ENCODE data around the gene TMEM131.

Gene TMEM131

GRCh38 chr2:97991081-97991856 lies 4.5 kb downstream of the TMEM131 start:
- Mint-ChIP-seq H3K4me1 (peaks cover 31 to 69% of the 10 kb centered on the region in 2 donors), H3K4me3 (peak overlapping the region; percentile 67 to 72), H3K9me3 (peaks cover 8 to 16% of the 10 kb centered on the region in 2 donors), H3K27ac (peak overlapping the region; percentile 68), H3K36me3 (peaks cover 21 to 52% of the 10 kb centered on the region in 2 donors), H3K27me3 (no peaks in the 10 kb centered on the region)
- DNase-seq, result no peak
- no peak for ATAC-seq (replicated peaks)

GRCh38 chr2:97988722-97989121 lies 7.0 kb downstream of the TMEM131 start:
- H3K4me3 Mint-ChIP-seq, result peak overlapping the region; percentile 30 to 43
- H3K27ac Mint-ChIP-seq, result peak overlapping the region; percentile 83
- H3K9me3 Mint-ChIP-seq, result peaks cover 8 to 16% of the 10 kb centered on the region in 2 donors
- H3K4me1 Mint-ChIP-seq, result peaks cover 32 to 70% of the 10 kb centered on the region in 2 donors
- no peaks in the 10 kb centered on the region for H3K27me3 Mint-ChIP-seq
- H3K36me3 Mint-ChIP-seq, result peaks cover 24 to 52% of the 10 kb centered on the region in 2 donors
- no peak for DNase-seq
- no peak for ATAC-seq (replicated peaks)

- Mint-ChIP-seq H3K9me3 (peaks cover 8 to 13% of the 10 kb centered on the region in 2 donors), H3K4me3 (no peak overlapping the region), H3K4me1 (peaks cover 31 to 71% of the 10 kb centered on the region in 2 donors), H3K36me3 (peaks cover 37 to 53% of the 10 kb centered on the region in 2 donors), H3K27ac (no peak overlapping the region), H3K27me3 (no peaks in the 10 kb centered on the region)
- no peak for DNase-seq
- ATAC-seq (replicated peaks), result no peak
Measured at GRCh38 chr2:97985998-97986397, 9.8 kb downstream of the TMEM131 start.

GRCh38 chr2:97983698-97984097 lies 12.1 kb downstream of the TMEM131 start:
- ATAC-seq (replicated peaks) (no peak), DNase-seq (no peak)
- Mint-ChIP-seq H3K27me3 (no peaks in the 10 kb centered on the region), H3K27ac (no peak overlapping the region), H3K4me3 (no peak overlapping the region), H3K4me1 (peaks cover 31 to 62% of the 10 kb centered on the region in 2 donors), H3K36me3 (peaks cover 52 to 68% of the 10 kb centered on the region in 2 donors), H3K9me3 (peaks cover 14 to 19% of the 10 kb centered on the region in 2 donors)

GRCh38 chr2:97983134-97983533 lies 12.6 kb downstream of the TMEM131 start:
- ATAC-seq (replicated peaks) (no peak), DNase-seq (no peak)
- H3K36me3 Mint-ChIP-seq, result peaks cover 51 to 68% of the 10 kb centered on the region in 2 donors
- peaks cover 12 to 13% of the 10 kb centered on the region in 2 donors for H3K9me3 Mint-ChIP-seq
- H3K4me1 Mint-ChIP-seq, result peaks cover 26 to 61% of the 10 kb centered on the region in 2 donors
- no peaks in the 10 kb centered on the region for H3K27me3 Mint-ChIP-seq
- no peak overlapping the region for H3K4me3 Mint-ChIP-seq
- H3K27ac Mint-ChIP-seq, result no peak overlapping the region

GRCh38 chr2:97982621-97983020 lies 13.1 kb downstream of the TMEM131 start:
- Mint-ChIP-seq H3K27me3 (no peaks in the 10 kb centered on the region), H3K4me1 (peaks cover 26 to 61% of the 10 kb centered on the region in 2 donors), H3K36me3 (peaks cover 50 to 64% of the 10 kb centered on the region in 2 donors), H3K27ac (no peak overlapping the region), H3K9me3 (peaks cover 8 to 10% of the 10 kb centered on the region in 2 donors), H3K4me3 (no peak overlapping the region)
- DNase-seq (no peak), ATAC-seq (replicated peaks) (no peak)

- H3K9me3 Mint-ChIP-seq, result peaks cover 7 to 10% of the 10 kb centered on the region in 2 donors
- no peak overlapping the region for H3K4me3 Mint-ChIP-seq
- ATAC-seq (replicated peaks) (no peak), DNase-seq (no peak)
- H3K27me3 Mint-ChIP-seq, result no peaks in the 10 kb centered on the region
- no peak overlapping the region for H3K27ac Mint-ChIP-seq
- H3K36me3 Mint-ChIP-seq, result peaks cover 52 to 62% of the 10 kb centered on the region in 2 donors
- peaks cover 29 to 63% of the 10 kb centered on the region in 2 donors for H3K4me1 Mint-ChIP-seq
Measured at GRCh38 chr2:97981961-97982360, 13.8 kb downstream of the TMEM131 start.

- Mint-ChIP-seq H3K4me3 (no peak overlapping the region), H3K4me1 (peaks cover 24 to 58% of the 10 kb centered on the region in 2 donors), H3K27ac (no peak overlapping the region), H3K9me3 (peaks cover 11 to 13% of the 10 kb centered on the region in 2 donors), H3K36me3 (peaks cover 59 to 67% of the 10 kb centered on the region in 2 donors), H3K27me3 (no peaks in the 10 kb centered on the region)
- DNase-seq (no peak), ATAC-seq (replicated peaks) (no peak)
Measured at GRCh38 chr2:97979904-97980303, 15.8 kb downstream of the TMEM131 start.

GRCh38 chr2:97974471-97974870 lies 21.3 kb downstream of the TMEM131 start:
- peaks cover 29 to 66% of the 10 kb centered on the region in 2 donors for H3K4me1 Mint-ChIP-seq
- no peak overlapping the region for H3K27ac Mint-ChIP-seq
- ATAC-seq (replicated peaks) (no peak), DNase-seq (no peak)
- no peaks in the 10 kb centered on the region for H3K27me3 Mint-ChIP-seq
- H3K4me3 Mint-ChIP-seq, result no peak overlapping the region
- peaks cover 19 to 23% of the 10 kb centered on the region in 2 donors for H3K9me3 Mint-ChIP-seq
- H3K36me3 Mint-ChIP-seq, result peaks cover 53 to 62% of the 10 kb centered on the region in 2 donors

- no peak for ATAC-seq (replicated peaks)
- Mint-ChIP-seq H3K27me3 (no peaks in the 10 kb centered on the region), H3K36me3 (peaks cover 36 to 52% of the 10 kb centered on the region in 2 donors), H3K27ac (no peak overlapping the region), H3K4me3 (no peak overlapping the region), H3K9me3 (peaks cover 12 to 17% of the 10 kb centered on the region in 2 donors), H3K4me1 (peaks cover 45 to 80% of the 10 kb centered on the region in 2 donors)
- no peak for DNase-seq
Measured at GRCh38 chr2:97970293-97971060, 25.3 kb downstream of the TMEM131 start.

- H3K4me3 Mint-ChIP-seq, result no peak overlapping the region
- H3K36me3 Mint-ChIP-seq, result peaks cover 33 to 47% of the 10 kb centered on the region in 2 donors
- peak overlapping the region; percentile 73 for H3K27ac Mint-ChIP-seq
- no peaks in the 10 kb centered on the region for H3K27me3 Mint-ChIP-seq
- peak; percentile 35 to 51 for ATAC-seq (replicated peaks)
- H3K9me3 Mint-ChIP-seq, result peaks cover 12 to 18% of the 10 kb centered on the region in 2 donors
- DNase-seq, result no peak
- H3K4me1 Mint-ChIP-seq, result peaks cover 55 to 91% of the 10 kb centered on the region in 2 donors
Measured at GRCh38 chr2:97969081-97970067, 26.4 kb downstream of the TMEM131 start.

GRCh38 chr2:97967931-97968627 lies 27.7 kb downstream of the TMEM131 start:
- Mint-ChIP-seq H3K9me3 (peaks cover 7 to 9% of the 10 kb centered on the region in 2 donors), H3K36me3 (peaks cover 20 to 34% of the 10 kb centered on the region in 2 donors), H3K4me3 (no peak overlapping the region), H3K27me3 (no peaks in the 10 kb centered on the region), H3K27ac (no peak overlapping the region), H3K4me1 (peaks cover 48 to 84% of the 10 kb centered on the region in 2 donors)
- DNase-seq (no peak), ATAC-seq (replicated peaks) (no peak)

GRCh38 chr2:97967216-97967592 lies 28.5 kb downstream of the TMEM131 start:
- Mint-ChIP-seq H3K36me3 (peaks cover 18 to 35% of the 10 kb centered on the region in 2 donors), H3K27ac (peak overlapping the region; percentile 87), H3K9me3 (peaks cover 6 to 9% of the 10 kb centered on the region in 2 donors), H3K4me1 (peaks cover 48 to 86% of the 10 kb centered on the region in 2 donors), H3K27me3 (no peaks in the 10 kb centered on the region), H3K4me3 (peak overlapping the region in 1 of 2 donors; percentile 21)
- ATAC-seq (replicated peaks) (peak; percentile 57 to 65), DNase-seq (no peak)
